Activated naive CD4-positive, alpha-beta T cell treated with anti-CD3 and anti-CD28 coated beads, Interleukin-2, amount 10 ng/mL, durations not matched to agents 7 days and 5 days (primary cell): ENCODE data around the gene MICU2.
"Not testable (repeated sequence)": the region's sequence is repeated elsewhere in the genome, so short reads cannot be mapped to it uniquely, and the experiment has no call there.

Source experiments
- CTCF ChIA-PET: fragments of 350-600 bp; sonication (Branson Sonifier 250); formaldehyde crosslinking; loops from one replicate; lab custom pipeline; 2021; ENCODE audit warnings: antibody characterized with exemption; lab: Charles Lee
- DNase-seq: peaks from one replicate; pipeline ENCODE4 v3.0.0-alpha.2; 2020
- H3K27ac Mint-ChIP-seq: one replicate; pipeline ENCODE4 v1.8.0; 2021; ENCODE audit warnings: mild to moderate bottlenecking, moderate library complexity, mixed read lengths
- H3K27me3 Mint-ChIP-seq: one replicate; pipeline ENCODE4 v1.8.0; 2021; ENCODE audit warnings: mild to moderate bottlenecking, mixed read lengths
- H3K36me3 Mint-ChIP-seq: one replicate; pipeline ENCODE4 v1.8.0; 2021; ENCODE audit warnings: mixed read lengths
- H3K4me1 Mint-ChIP-seq: one replicate; pipeline ENCODE4 v1.8.0; 2021; ENCODE audit warnings: mixed read lengths
- H3K4me3 Mint-ChIP-seq: one replicate; pipeline ENCODE4 v1.8.0; 2021; ENCODE audit warnings: mild to moderate bottlenecking, moderate library complexity, mixed read lengths
- H3K9me3 Mint-ChIP-seq: one replicate; pipeline ENCODE4 v1.8.0; 2021; ENCODE audit warnings: mixed read lengths

The MICU2 gene

DNA sequence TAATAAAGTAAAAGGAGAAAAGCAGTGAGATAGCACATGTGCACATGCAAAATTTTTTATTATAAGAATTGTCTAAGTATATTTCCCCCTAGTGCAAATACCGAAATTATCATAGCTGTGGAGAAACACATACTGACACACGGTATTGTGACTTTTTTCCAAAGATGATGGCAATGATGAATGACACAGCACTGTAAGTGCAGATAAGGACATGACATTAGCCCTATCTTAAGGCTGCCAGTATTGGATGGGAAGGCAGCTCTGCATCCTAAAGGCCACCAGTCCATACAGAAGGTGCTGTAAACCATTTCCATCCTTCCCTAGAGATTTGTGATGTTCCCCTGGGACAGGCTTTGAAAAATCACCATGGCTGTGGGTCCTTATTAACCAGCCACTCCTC, 11.5 kb upstream of the MICU2 start:
- Mint-ChIP-seq H3K4me1 (no peaks in the 10 kb centered on the region), H3K27me3 (peaks cover 22% of the 10 kb centered on the region), H3K27ac (no peak overlapping the region), H3K36me3 (no peaks in the 10 kb centered on the region), H3K4me3 (no peak overlapping the region), H3K9me3 (no peaks in the 10 kb centered on the region)
- DNase-seq: no peak
- CTCF ChIA-PET: interaction anchor here (1.6 kb wide), 1 partner anchor 10 kb away, joined by 4 read pairs; no protein-coding TSS in a partner anchor

GRCh38 chr13:21613791-21614190, 9.8 kb upstream of the MICU2 start:
- Mint-ChIP-seq H3K36me3 (no peaks in the 10 kb centered on the region), H3K4me3 (no peak overlapping the region), H3K4me1 (no peaks in the 10 kb centered on the region), H3K27me3 (peaks cover 23% of the 10 kb centered on the region), H3K9me3 (no peaks in the 10 kb centered on the region), H3K27ac (no peak overlapping the region)
- DNase-seq: no peak
- CTCF ChIA-PET: no interaction called here

DNA sequence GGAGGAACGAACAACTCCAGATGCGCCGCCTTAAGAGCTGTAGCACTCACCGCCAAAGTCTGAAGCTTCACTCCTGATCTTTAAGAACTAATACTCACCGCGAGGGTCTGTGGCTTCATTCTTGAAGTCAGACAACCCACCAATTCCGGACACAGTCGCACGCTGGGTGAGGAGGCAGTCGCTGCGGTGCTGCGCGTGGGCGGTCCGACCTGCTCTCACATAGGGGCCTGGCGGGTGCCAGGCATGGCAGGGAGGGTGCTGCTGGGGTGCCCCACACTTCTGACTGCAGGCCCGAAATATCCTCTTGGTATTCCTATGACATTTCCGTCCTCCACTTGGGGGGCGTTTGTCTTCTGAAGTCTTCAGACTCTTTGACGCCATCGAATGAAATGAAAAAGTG, 7.4 kb upstream of the MICU2 start:
- CTCF ChIA-PET: no interaction called here
- Mint-ChIP-seq H3K27me3 (peaks cover 26% of the 10 kb centered on the region), H3K4me1 (no peaks in the 10 kb centered on the region), H3K4me3 (no peak overlapping the region), H3K27ac (no peak overlapping the region), H3K9me3 (no peaks in the 10 kb centered on the region), H3K36me3 (no peaks in the 10 kb centered on the region)
- DNase-seq: no peak

DNA sequence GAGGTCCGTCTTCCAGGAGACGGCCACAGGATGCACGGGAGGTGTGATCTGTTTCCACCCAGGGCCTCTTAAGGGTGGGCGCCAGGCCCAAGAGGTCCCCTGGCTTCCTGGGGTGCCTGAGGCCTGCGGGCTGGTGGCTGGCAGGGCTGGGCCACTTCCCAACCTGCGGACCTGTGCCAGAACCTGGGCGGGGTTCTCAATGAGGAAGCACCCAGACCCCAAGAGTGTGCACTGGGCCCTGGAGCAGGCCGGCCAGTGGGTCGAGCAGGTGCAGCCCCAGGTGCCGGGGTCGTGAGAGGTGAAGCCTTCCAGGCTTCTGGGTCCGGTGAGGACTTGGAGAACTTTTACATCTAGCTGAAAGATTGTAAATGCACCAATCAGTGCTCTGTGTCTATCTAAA, 6.7 kb upstream of the MICU2 start:
- H3K4me1 Mint-ChIP-seq: no peaks in the 10 kb centered on the region
- H3K27me3 Mint-ChIP-seq: peaks cover 26% of the 10 kb centered on the region
- H3K9me3 Mint-ChIP-seq: no peaks in the 10 kb centered on the region
- no peak for DNase-seq
- H3K36me3 Mint-ChIP-seq: no peaks in the 10 kb centered on the region
- CTCF ChIA-PET: no interaction called here
- H3K4me3 Mint-ChIP-seq: no peak overlapping the region
- no peak overlapping the region for H3K27ac Mint-ChIP-seq

DNA sequence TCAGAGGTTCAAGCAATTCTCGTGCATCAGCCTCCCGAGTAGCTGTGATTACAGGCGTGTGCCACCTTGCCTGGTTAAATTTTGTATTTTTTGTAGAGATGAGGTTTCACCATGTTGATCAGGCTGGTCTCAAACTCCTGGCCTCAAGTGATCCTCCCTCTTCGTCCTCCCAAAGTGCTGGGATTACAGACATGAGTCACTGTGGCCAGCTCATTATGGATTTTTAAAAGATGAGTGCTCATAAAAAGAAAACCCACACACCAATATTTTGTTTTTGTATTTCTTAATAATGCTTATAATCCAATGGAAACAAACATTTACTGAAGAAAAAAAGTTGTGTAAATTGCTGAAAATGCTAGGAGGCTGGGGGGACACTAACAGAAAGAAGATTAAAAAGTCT, 5.0 kb upstream of the MICU2 start:
- CTCF ChIA-PET: no interaction called here
- Mint-ChIP-seq H3K9me3 (no peaks in the 10 kb centered on the region), H3K4me1 (peaks cover 16% of the 10 kb centered on the region), H3K27ac (no peak overlapping the region), H3K36me3 (peaks cover 13% of the 10 kb centered on the region), H3K4me3 (no peak overlapping the region), H3K27me3 (peaks cover 26% of the 10 kb centered on the region)
- no peak for DNase-seq

DNA sequence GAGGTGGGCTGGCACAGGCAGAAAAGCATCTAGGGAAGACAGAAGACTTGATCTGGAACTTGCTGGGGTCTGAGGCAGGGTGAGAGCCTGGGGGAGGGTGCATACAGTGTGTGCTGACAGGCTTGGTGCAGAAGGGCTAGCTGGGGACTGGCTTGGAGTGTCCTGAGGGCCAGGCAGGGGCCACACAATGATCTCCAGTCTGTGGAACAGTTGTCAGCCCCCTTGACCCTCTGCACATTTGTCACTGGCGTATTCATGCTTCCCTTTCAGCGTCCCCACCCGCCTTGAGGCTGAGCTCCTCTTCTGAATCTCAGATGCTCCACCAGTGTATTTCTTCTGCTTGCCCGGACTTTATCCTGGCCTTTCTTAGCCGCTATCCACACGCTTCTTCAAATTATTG, 2.8 kb upstream of the MICU2 start:
- Mint-ChIP-seq H3K27me3 (peaks cover 26% of the 10 kb centered on the region), H3K36me3 (peaks cover 13% of the 10 kb centered on the region), H3K4me3 (no peak overlapping the region), H3K4me1 (peaks cover 21% of the 10 kb centered on the region), H3K27ac (no peak overlapping the region), H3K9me3 (no peaks in the 10 kb centered on the region)
- DNase-seq: no peak
- CTCF ChIA-PET: no interaction called here

GRCh38 chr13:21606251-21606650, 2.3 kb upstream of the MICU2 start:
- Mint-ChIP-seq H3K36me3 (peaks cover 17% of the 10 kb centered on the region), H3K27ac (no peak overlapping the region), H3K4me1 (peaks cover 27% of the 10 kb centered on the region), H3K9me3 (no peaks in the 10 kb centered on the region), H3K4me3 (no peak overlapping the region), H3K27me3 (peaks cover 26% of the 10 kb centered on the region)
- no peak for DNase-seq
- CTCF ChIA-PET: interaction anchor here (1.6 kb wide), 1 partner anchor 9 kb away, joined by 4 read pairs; no protein-coding TSS in a partner anchor

GRCh38 chr13:21596722-21597121, 7.2 kb downstream of the MICU2 start:
- H3K4me3 Mint-ChIP-seq: no peak overlapping the region
- H3K9me3 Mint-ChIP-seq: peaks cover 2% of the 10 kb centered on the region
- H3K27ac Mint-ChIP-seq: no peak overlapping the region
- no peaks in the 10 kb centered on the region for H3K27me3 Mint-ChIP-seq
- CTCF ChIA-PET: no interaction called here
- H3K4me1 Mint-ChIP-seq: peaks cover 25% of the 10 kb centered on the region
- peaks cover 24% of the 10 kb centered on the region for H3K36me3 Mint-ChIP-seq
- no peak for DNase-seq

DNA sequence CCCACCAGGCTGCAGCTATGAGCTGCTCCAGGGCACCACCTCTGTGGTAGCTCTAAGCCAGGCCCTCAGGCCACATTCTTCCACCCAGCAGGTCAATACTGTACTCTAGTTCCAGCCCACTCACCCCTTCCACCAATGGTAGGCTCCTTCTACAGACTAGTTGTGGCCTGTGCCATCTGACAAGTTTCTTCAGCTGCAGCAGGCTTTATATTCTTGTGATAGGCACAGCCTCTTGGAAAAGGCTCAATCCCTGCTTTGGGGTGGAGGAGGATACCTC, 8.5 kb downstream of the MICU2 start:
- CTCF ChIA-PET: no interaction called here
- Mint-ChIP-seq H3K4me1 (peaks cover 22% of the 10 kb centered on the region), H3K4me3 (no peak overlapping the region), H3K36me3 (peaks cover 16% of the 10 kb centered on the region), H3K9me3 (peaks cover 2% of the 10 kb centered on the region), H3K27ac (no peak overlapping the region), H3K27me3 (no peaks in the 10 kb centered on the region)
- DNase-seq: no peak

DNA sequence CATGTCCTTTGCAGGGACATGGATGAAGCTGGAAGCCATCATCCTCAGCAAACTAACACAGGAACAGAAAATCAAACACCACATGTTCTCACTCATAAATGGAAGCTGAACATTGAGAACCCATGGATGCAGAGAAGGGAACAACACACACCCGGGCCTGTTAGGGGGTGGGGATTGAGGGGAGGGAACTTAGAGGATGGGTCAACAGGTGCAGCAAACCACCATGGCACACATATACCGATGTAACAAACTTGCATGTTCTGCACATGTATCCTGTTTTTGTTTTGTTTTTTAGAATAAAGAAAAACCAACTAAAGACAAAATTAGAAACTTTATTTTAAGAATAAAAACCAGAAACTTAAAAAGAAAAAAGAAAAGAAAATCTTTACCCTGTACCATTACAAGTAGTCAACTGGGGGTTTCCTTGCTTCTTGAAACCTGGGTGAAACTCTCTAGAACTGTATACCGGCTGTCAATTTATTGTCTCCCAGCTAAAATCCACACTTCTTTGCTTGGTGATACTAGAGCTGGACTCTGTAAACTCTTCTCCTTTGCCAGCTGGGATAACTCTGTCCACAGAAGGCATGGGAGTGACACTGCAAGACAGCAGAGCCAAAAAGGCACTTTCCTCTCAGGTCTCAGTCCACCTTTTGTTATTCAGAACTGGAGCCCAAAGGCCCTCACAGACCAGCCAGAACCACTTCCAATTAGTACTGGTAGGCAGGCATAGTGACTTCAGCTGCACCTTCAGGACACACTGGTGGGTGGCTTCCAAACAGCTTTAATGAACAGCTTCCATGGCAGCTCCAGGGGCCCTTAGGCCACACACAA, 9.0 kb downstream of the MICU2 start:
- H3K4me3 Mint-ChIP-seq: no peak overlapping the region
- peaks cover 12% of the 10 kb centered on the region for H3K36me3 Mint-ChIP-seq
- no peak overlapping the region for H3K27ac Mint-ChIP-seq
- CTCF ChIA-PET: no interaction called here
- DNase-seq: no peak
- H3K27me3 Mint-ChIP-seq: no peaks in the 10 kb centered on the region
- H3K9me3 Mint-ChIP-seq: peaks cover 2% of the 10 kb centered on the region
- H3K4me1 Mint-ChIP-seq: peaks cover 20% of the 10 kb centered on the region

- Mint-ChIP-seq H3K4me1 (peaks cover 17% of the 10 kb centered on the region), H3K36me3 (peaks cover 10% of the 10 kb centered on the region)
- CTCF ChIA-PET, H3K9me3 Mint-ChIP-seq, H3K4me3 Mint-ChIP-seq, DNase-seq, H3K27ac Mint-ChIP-seq, H3K27me3 Mint-ChIP-seq: not testable (repeated sequence)
These were observed 13.1 kb downstream of the MICU2 start for GRCh38 chr13:21590665-21591456.

DNA sequence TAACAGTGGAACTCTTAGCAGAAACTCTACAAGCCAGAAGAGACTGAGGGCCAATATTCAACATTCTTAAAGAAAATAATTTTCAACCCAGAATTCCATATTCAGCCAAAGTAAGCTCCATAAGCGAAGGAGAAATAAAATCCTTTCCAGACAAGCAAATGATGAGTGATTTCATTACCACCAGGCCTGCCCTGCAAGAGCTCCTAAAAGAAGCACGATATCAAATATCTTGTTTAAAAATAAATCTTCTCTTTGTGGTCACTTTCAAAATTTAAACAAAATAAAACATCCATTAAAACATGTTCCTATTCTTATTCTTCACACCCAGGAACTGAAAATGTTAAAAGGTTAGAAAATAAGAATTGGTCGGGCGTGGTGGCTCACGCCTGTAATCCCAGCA, 13.7 kb downstream of the MICU2 start:
- H3K9me3 Mint-ChIP-seq: peaks cover 6% of the 10 kb centered on the region
- CTCF ChIA-PET: no interaction called here
- H3K4me1 Mint-ChIP-seq: peaks cover 15% of the 10 kb centered on the region
- peaks cover 9% of the 10 kb centered on the region for H3K36me3 Mint-ChIP-seq
- no peak overlapping the region for H3K27ac Mint-ChIP-seq
- no peak for DNase-seq
- H3K4me3 Mint-ChIP-seq: no peak overlapping the region
- no peaks in the 10 kb centered on the region for H3K27me3 Mint-ChIP-seq

DNA sequence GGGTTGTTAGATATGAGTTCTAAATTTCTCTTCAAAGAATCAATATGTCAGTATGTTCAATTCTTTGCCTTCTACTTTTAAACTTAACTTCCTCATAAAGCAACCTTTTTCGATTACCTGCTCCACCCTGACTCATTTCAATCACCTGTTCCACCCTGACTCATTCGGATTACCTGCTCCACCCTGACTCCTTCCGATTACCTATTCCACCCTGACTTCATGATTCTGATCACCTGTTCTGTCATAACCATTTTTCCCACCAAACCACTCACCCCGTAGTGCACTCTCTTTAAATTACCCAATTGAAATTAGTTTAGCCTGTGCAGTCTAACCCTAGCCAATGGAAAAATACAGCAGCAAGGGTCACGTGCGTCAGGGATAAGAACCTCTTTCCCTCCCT, 14.5 kb downstream of the MICU2 start:
- H3K4me1 Mint-ChIP-seq: peaks cover 15% of the 10 kb centered on the region
- H3K36me3 Mint-ChIP-seq, H3K4me3 Mint-ChIP-seq, H3K27me3 Mint-ChIP-seq, CTCF ChIA-PET, DNase-seq, H3K27ac Mint-ChIP-seq, H3K9me3 Mint-ChIP-seq: not testable (repeated sequence)

GRCh38 chr13:21588411-21588810, 15.6 kb downstream of the MICU2 start:
- DNase-seq, H3K27me3 Mint-ChIP-seq, H3K27ac Mint-ChIP-seq, H3K4me3 Mint-ChIP-seq, H3K9me3 Mint-ChIP-seq, CTCF ChIA-PET: not testable (repeated sequence)
- Mint-ChIP-seq H3K36me3 (peaks cover 12% of the 10 kb centered on the region), H3K4me1 (peaks cover 11% of the 10 kb centered on the region)
